Umbilical cord (tissue), 2 donors: ENCODE measurements around the gene OR12D1. TPM values are rescaled to one million over a fixed set of nuclear protein-coding genes. Genes with fewer than 3 reads are reported as not detected.
"Not testable (repeated sequence)": the region's sequence is repeated elsewhere in the genome, so short reads cannot be mapped to it uniquely, and the experiment has no call there.

Source experiments
- DNase-seq: peaks from one replicate; pipeline ENCODE4 v3.0.0-alpha.2; 2015; ENCODE audit warnings: low spot score
- total RNA-seq: library from RNA; depleted of rRNA; stranded (reverse); fragments of >200 nt; gene quantifications from one replicate; pipeline ENCODE4 v1.2.3, GENCODE V29; 2014; ENCODE audit warnings: low replicate concordance; ENCODE audit not compliant: insufficient read depth

Gene OR12D1
- 1.7 TPM for total RNA-seq

- DNase-seq: no peak
These were observed at the start of gene OR12D1 for GRCh38 chr6:29414588-29414987. TSS of gene OR12D1 (plus strand) at chr6:29414928.

DNA sequence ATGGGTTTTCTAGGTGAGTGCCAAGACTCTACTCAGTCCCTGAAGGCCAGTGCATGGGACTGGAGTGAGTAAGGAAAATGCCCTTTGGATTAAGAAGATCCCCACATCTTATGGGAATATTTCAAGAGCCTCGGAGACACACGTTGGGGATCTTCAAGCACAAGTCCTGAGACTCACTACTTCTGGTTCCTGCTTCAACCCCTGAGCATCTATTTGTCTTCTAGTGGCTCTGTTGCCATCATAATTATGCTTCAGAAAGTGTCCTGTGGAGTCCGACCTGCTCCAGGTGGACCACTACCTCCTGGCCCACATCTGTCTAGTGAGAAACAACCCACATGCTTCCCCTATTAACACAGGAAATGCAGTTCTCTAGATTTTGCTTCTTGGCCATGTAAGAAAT is 46.0 kb upstream of the OR12D1 start, which contains the start of gene OR5V1:
TSS of gene OR5V1 (minus strand) at position 101 of the 400 bp plus-strand sequence. CDS start 12,670 bp downstream, outside the sequence.
- DNase-seq: no peak

- DNase-seq: no peak
These were observed 39.5 kb upstream of the OR12D1 start, which contains the start of gene OR12D3 for GRCh38 chr6:29375191-29375590. TSS of gene OR12D3 (minus strand) at chr6:29375291. CDS start at chr6:29375287, 4 bp downstream.

DNA sequence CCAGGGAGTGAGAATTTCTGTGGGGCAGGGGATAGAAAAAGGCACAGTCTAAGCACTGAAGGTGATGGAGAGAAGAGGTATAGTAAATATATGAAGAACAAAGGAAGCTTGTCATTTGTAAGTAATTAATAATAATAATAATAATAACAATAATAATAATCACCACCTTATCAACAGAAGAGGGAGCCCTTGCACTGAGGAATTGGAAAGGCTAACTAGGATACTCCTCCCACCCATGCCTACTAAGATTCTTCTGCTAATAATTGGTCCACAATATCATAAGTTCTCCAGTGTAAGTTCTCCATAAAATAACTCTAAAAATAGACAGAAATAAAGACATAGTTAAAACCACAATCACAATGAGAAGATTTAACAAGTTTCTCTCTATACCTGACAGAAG is 38.7 kb upstream of the OR12D1 start:
- DNase-seq: peak; percentile 1

DNA sequence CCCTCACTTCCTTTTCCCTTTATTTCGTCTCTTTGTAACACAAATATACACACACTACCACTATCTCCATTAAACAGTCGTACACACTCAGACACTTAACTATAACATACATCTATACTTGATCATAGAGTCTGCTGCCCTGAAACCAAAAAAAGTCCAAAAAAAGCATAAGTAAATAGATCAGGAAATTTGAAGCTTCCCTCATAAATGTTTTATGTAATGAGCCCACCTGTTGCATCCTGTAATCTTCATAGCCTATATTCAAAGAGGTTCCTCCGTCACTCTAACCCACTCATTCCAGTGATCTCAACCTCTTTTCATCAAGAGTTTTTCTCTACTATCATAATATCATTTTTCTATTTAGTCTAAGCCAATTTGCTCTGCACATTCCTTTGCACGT is 26.2 kb upstream of the OR12D1 start:
- DNase-seq: no peak

GRCh38 chr6:29395331-29395730 is 19.4 kb upstream of the OR12D1 start, which contains the start of gene OR12D2:
TSS of gene OR12D2 (plus strand) at chr6:29395631. CDS start at chr6:29396700, 1,069 bp downstream.
- DNase-seq: no peak

GRCh38 chr6:29399525-29399924 is 15.2 kb upstream of the OR12D1 start:
- DNase-seq: no peak

DNA sequence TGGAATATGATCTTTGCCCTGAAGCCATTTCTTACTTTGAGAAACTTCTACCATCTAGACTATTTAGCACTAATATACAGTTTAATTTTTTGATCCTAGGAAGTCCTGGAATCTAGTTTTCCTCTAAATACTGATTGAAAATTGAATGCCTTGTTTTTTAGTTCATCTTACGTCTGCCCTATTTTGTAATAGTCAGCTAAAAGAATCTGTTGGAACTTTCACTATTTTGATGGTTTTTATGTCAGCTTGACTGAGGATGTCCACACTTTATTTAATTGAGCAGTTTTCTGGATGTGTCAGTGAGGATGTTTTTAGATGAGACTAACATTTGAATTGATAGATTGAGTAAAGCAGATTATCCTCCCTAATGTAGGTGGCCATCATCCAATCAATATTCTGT is 10.9 kb upstream of the OR12D1 start:
- no peak for DNase-seq

DNA sequence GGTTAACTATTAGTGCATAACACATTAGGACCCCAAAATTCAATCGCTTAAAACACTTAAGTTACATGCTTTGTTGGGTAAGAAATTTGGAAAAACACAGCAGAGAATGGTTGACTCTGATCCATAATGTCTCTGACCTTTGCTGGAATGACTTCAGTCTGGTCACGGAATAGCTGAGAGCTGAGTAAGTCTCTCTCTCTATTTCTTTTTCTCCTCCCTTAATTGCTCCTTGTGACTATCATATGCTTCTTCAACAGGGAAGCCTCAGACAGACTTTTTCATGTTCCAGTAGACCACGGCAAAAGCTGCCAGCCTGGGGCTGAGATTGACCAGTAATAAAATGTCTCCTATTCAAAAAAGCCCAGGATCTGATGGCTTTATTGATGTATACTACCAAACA is 4.8 kb downstream of the OR12D1 start:
- no peak for DNase-seq

GRCh38 chr6:29424168-29424567 is 9.4 kb downstream of the OR12D1 start:
- no peak for DNase-seq

DNA sequence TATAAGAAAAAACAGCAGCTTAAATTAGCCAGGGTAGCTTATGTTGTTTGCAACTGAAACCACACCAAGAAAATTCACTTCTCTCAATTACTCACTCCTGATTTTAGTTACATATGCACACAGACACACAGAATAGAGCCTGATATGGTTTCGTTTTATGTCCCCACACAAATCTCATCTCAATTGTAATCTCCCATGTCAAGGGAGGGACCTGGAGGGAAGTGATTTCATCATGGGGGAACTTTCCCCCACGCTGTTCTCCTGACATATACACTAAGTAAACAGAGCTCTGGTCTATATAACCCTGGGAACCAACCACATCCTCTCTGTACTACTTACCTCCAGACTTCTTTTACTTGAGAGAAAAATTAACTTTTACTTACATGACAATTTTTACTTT is 9.8 kb downstream of the OR12D1 start:
- no peak for DNase-seq

- no peak for DNase-seq
These were observed 10.3 kb downstream of the OR12D1 start for GRCh38 chr6:29425075-29425474.

DNA sequence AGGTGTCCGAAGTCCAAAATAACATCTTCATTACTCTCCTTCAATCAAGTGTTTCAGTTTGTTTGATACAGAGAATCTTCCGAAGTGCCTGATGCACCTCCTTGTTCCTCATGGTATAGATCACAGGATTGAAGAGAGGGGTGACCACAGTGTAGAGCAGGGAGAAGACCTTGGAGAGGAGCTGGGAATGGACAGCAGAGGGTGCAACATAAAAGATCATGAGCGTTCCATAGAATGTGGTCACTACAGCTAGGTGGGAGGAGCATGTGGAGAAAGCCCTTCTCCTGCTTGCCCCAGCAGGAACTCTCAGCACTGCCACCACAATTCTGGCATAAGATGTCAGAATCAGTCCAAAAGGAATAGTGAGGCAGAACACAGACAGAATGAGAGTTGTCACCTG is 11.9 kb downstream of the OR12D1 start:
- no peak for DNase-seq

DNA sequence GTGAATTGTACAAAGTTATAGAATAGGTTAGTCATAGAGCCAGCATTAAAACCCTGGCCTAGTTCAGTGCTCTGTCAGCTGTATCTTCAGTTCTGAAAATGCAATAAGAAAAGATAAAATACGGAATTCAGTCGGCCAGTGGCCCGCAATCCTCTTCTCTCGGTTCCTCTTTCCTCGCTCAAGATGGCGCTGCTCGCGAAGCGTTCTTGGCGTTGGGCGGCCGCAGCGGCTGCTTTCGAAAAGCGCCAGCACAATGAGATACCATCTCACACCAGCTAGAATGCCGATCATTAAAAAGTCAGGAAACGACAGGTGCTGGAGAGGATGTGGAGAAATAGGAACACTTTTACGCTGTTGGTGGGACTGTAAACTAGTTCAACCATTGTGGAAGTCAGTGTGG is 22.0 kb downstream of the OR12D1 start:
- not testable (repeated sequence) for DNase-seq

- DNase-seq: no peak
These were observed 24.3 kb downstream of the OR12D1 start, which contains the start of gene OR10C1 for GRCh38 chr6:29439006-29439405. TSS of gene OR10C1 (plus strand) at chr6:29439306. CDS start at chr6:29440016, 710 bp downstream.

DNA sequence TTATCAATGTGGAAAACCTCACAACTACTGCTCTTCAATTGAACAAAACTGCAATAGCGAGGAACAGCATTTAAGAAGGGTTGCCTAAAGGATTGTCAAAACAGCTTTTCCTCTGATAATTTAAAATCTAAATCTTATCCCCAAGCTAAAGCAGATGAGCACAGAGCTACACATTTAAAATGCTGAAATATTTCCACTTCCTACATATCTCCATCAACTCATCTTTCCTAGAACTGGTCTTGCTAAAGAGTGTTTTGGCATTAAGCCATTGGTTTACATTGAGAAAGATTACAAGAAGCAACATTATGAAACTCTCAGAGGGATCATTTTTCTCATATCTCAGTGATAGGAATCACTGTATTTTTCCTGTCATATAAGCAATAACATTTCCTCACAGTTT is 28.0 kb downstream of the OR12D1 start:
- peak; percentile 42 for DNase-seq

DNA sequence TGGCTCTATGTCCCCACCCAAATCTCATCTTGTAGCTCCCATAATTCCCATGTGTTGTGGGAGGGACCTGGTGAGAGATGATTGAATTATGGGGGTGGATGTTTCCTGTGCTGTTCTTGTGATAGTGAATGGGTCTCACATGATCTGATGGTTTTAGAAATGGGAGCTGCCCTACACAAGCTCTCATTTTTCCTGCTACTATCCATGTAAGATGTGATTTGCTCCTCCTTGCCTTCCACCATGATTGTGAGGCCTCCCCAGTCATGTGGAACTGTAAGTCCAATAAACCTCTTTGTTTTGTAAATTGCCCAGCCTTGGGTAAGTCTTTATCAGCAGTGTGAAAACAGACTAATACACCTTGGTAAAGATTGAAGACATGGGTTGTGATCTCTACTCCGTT is 29.3 kb downstream of the OR12D1 start:
- DNase-seq: not testable (repeated sequence)

GRCh38 chr6:29447670-29448069 is 32.9 kb downstream of the OR12D1 start:
- peak; percentile 42 for DNase-seq

DNA sequence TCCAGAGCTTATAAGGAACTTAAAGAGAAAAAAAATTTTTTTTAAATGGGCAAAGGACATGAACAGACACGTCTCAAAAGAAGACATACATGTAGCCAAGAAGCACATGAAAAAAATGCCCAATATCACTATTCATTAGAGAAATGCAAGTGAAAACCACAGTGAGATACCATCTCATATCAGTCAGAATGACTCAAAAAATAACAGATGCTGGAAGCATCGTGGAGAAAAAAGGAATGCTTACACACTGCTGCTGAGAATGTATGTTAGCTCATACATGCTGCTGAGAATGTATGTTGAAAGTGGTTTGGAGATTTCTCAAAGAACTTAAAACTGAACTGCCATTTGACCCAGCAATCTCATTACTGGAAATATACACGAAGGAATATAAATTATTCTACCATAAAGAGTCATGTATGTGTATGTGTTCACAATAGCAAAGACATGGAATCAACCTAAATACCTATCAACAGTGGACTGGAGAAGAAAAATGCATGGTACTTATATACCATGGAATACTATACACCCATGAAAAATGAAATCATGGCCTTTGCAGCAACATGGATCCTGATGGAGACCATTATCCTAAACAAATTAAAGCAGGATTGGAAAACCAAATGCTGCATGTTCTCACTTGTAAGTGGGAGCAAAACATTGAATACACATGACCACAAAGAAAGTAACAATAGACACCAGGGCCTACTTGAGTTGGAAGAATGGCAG is 36.9 kb downstream of the OR12D1 start:
- peak; percentile 24 for DNase-seq

- DNase-seq: no peak
These were observed 42.2 kb downstream of the OR12D1 start, which contains the start of the genes OR11A1 and OR2H1 for GRCh38 chr6:29456971-29457370. TSS of gene OR11A1 (minus strand) at chr6:29457071. CDS start at chr6:29427641, 29,430 bp downstream. TSS of gene OR2H1 (plus strand) at chr6:29457155. CDS start at chr6:29461770, 4,615 bp downstream.

- no peak for DNase-seq
These were observed 46.5 kb downstream of the OR12D1 start for GRCh38 chr6:29461021-29461814.

GRCh38 chr6:29462022-29462421 is 47.3 kb downstream of the OR12D1 start:
- DNase-seq: no peak
